ENCODE measurements around the gene ENPP6. TPM values are rescaled to one million over a fixed set of nuclear protein-coding genes. Genes with fewer than 3 reads are reported as not detected.

ENPP6 gene
- total RNA-seq, 3 donors from 2014 or later (not counting 1 experiment from before 2014, with no cell fraction given), result 0.23 TPM; not detected in 2

DNA sequence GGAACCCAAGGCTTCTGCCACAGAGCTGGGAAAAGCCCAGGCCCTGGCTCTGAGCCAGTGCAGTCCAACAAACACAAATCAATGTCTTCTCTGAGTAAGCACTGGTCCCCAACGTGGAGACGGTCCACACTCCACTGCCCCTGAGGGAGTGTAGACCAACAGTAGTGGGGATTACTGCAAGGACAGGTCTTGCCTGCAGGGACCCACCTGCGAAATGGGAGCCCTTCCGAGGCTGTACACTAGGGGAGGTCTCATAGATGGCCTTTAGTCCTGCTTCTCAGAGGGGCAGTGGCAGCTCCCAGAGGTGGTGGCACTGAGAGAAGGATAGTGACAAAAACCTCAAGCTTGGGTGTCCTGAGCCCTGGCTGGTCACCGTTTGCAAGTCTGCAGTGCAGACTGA lies 19.5 kb downstream of the ENPP6 start:
- intact Hi-C loops (cut with micrococcal nuclease), result no loop called here
- no peak overlapping the region for H3K4me3 ChIP-seq (ENCODE audit: low read length)
- H3K27ac ChIP-seq (ENCODE audit: low read length), result no peak overlapping the region
- DNase-seq (no peak), ATAC-seq (no peak)
- H3K4me1 ChIP-seq (ENCODE audit: control insufficient read depth, insufficient read depth, low read length), result no peaks in the 10 kb centered on the region
- peaks cover 18 to 24% of the 10 kb centered on the region in 2 donors for H3K27me3 Mint-ChIP-seq (ENCODE audit: low read depth in 2 of 2)
- TF ChIP-seq, protein P1, sequence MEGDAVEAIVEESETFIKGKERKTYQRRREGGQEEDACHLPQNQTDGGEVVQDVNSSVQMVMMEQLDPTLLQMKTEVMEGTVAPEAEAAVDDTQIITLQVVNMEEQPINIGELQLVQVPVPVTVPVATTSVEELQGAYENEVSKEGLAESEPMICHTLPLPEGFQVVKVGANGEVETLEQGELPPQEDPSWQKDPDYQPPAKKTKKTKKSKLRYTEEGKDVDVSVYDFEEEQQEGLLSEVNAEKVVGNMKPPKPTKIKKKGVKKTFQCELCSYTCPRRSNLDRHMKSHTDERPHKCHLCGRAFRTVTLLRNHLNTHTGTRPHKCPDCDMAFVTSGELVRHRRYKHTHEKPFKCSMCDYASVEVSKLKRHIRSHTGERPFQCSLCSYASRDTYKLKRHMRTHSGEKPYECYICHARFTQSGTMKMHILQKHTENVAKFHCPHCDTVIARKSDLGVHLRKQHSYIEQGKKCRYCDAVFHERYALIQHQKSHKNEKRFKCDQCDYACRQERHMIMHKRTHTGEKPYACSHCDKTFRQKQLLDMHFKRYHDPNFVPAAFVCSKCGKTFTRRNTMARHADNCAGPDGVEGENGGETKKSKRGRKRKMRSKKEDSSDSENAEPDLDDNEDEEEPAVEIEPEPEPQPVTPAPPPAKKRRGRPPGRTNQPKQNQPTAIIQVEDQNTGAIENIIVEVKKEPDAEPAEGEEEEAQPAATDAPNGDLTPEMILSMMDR (IDR thresholded peaks at IDR 0.05), result no peak
- no peaks in the 10 kb centered on the region for H3K9me3 Mint-ChIP-seq
- no peaks in the 10 kb centered on the region for H3K4me1 Mint-ChIP-seq
- no peaks in the 10 kb centered on the region for H3K36me3 Mint-ChIP-seq
- H3K27ac Mint-ChIP-seq, result no peak overlapping the region
- WGBS (ENCODE audit: insufficient coverage), result 86% methylated on average over 5 of the region's 5 CpGs
- H3K9me3 ChIP-seq (ENCODE audit: control insufficient read depth, insufficient read depth, low read length), result no peaks in the 10 kb centered on the region
- no peaks in the 10 kb centered on the region for H3K36me3 ChIP-seq (ENCODE audit: control insufficient read depth, insufficient read depth, low read length)
- no peak overlapping the region for H3K4me3 Mint-ChIP-seq
- no peaks in the 10 kb centered on the region for H3K27me3 ChIP-seq (ENCODE audit: control insufficient read depth, insufficient read depth, low read length)

- Mint-ChIP-seq H3K36me3 (no peaks in the 10 kb centered on the region), H3K4me3 (no peak overlapping the region), H3K9me3 (no peaks in the 10 kb centered on the region), H3K4me1 (no peaks in the 10 kb centered on the region), H3K27ac (no peak overlapping the region), H3K27me3 (ENCODE audit: low read depth in 2 of 2) (peaks cover 18 to 24% of the 10 kb centered on the region in 2 donors)
- Histone ChIP-seq H3K4me1 (ENCODE audit: control insufficient read depth, insufficient read depth, low read length) (no peaks in the 10 kb centered on the region), H3K27me3 (ENCODE audit: control insufficient read depth, insufficient read depth, low read length) (no peaks in the 10 kb centered on the region), H3K36me3 (ENCODE audit: control insufficient read depth, insufficient read depth, low read length) (no peaks in the 10 kb centered on the region), H3K27ac (ENCODE audit: low read length) (no peak overlapping the region), H3K9me3 (ENCODE audit: control insufficient read depth, insufficient read depth, low read length) (no peaks in the 10 kb centered on the region), H3K4me3 (ENCODE audit: low read length) (no peak overlapping the region)
- TF ChIP-seq, protein P1 (IDR thresholded peaks at IDR 0.05), result no peak
- 99% methylated on average over 3 of the region's 3 CpGs for WGBS (ENCODE audit: insufficient coverage)
- DNase-seq (no peak), ATAC-seq (no peak)
- intact Hi-C loops (cut with micrococcal nuclease), result no loop called here
Measured at GRCh38 chr4:184197536-184198082, 20.1 kb downstream of the ENPP6 start.

DNA sequence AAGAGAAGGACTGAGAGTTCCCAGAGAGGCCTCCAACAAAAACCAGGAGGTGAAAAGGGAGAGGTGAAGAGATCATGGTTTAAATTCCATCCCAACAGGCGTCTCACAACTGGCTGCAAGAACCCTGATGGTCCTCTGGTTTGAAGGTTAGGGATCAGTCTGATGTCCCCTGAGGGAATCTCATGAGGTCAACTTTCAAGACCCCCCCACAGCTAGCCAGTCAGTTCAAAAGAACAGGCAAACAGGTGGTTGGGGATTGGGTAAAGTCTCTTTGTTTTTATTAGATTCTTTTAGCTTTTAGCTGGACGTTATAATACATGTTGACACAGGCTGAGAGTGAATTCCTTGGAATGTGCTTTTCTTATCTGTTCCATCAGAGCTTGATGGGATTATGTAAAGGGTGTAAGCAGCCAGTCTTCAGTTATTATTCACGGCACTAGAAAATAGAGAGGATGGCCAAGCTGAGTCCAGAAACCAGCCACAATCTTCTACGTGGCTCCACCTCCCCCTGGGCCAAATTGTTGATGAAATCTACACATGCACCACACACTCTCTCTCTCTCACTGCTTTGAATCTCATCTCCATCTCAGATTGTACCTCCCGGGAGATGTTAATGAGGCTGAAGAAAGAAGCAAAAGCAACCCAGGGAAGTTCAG lies 20.8 kb downstream of the ENPP6 start:
- Mint-ChIP-seq H3K27ac (no peak overlapping the region), H3K4me1 (no peaks in the 10 kb centered on the region), H3K36me3 (no peaks in the 10 kb centered on the region)

More for the DNA sequence above, 20.8 kb downstream of the ENPP6 start:
- TF ChIP-seq, protein P1 (IDR thresholded peaks at IDR 0.05), result no peak
- H3K4me1 ChIP-seq (ENCODE audit: control insufficient read depth, insufficient read depth, low read length), result no peaks in the 10 kb centered on the region
- no peak overlapping the region for H3K4me3 Mint-ChIP-seq
- no peak overlapping the region for H3K27ac ChIP-seq (ENCODE audit: low read length)
- no peaks in the 10 kb centered on the region for H3K9me3 Mint-ChIP-seq
- intact Hi-C loops (cut with micrococcal nuclease), result no loop called here
- DNase-seq, result no peak
- no peaks in the 10 kb centered on the region for H3K9me3 ChIP-seq (ENCODE audit: control insufficient read depth, insufficient read depth, low read length)
- 84% methylated on average over 4 of the region's 5 CpGs for WGBS (ENCODE audit: insufficient coverage)
- peaks cover 15 to 24% of the 10 kb centered on the region in 2 donors for H3K27me3 Mint-ChIP-seq (ENCODE audit: low read depth in 2 of 2)
- no peaks in the 10 kb centered on the region for H3K27me3 ChIP-seq (ENCODE audit: control insufficient read depth, insufficient read depth, low read length)
- no peak for ATAC-seq
- no peak overlapping the region for H3K4me3 ChIP-seq (ENCODE audit: low read length)
- no peaks in the 10 kb centered on the region for H3K36me3 ChIP-seq (ENCODE audit: control insufficient read depth, insufficient read depth, low read length)

All from natural killer cell (primary cell).